Adipocyte (in vitro differentiated cells): ENCODE data around the gene MDM1.

Experiments used
- DNase-seq: peaks from one replicate; pipeline ENCODE4 v3.0.0-alpha.2; 2015; ENCODE audit warnings: low read depth
- H3K27me3 ChIP-seq: replicated peaks from 2 replicates; pipeline ENCODE4 v1.7.0; 2013; ENCODE audit warnings: mild to moderate bottlenecking, low read length, moderate library complexity; ENCODE audit not compliant: control insufficient read depth, insufficient read depth
- H3K36me3 ChIP-seq: 2 replicates; pipeline ENCODE4 v1.7.0; 2013; ENCODE audit warnings: low read length, mild to moderate bottlenecking, moderate library complexity; ENCODE audit not compliant: control insufficient read depth, insufficient read depth, severe bottlenecking
- H3K4me1 ChIP-seq: 2 replicates; pipeline ENCODE4 v1.7.0; 2013; ENCODE audit warnings: mild to moderate bottlenecking, low read length, moderate library complexity; ENCODE audit not compliant: control insufficient read depth, insufficient read depth
- H3K4me3 ChIP-seq: 2 replicates; pipeline ENCODE4 v1.7.0; 2013; ENCODE audit warnings: mild to moderate bottlenecking, low read length, moderate library complexity
- H3K9ac ChIP-seq: 2 replicates; pipeline ENCODE4 v1.7.0; 2013; ENCODE audit warnings: mild to moderate bottlenecking, low read length, moderate library complexity
- H3K9me3 ChIP-seq: 2 replicates; pipeline ENCODE4 v1.7.0; 2013; ENCODE audit warnings: mild to moderate bottlenecking, low read length, moderate library complexity; ENCODE audit not compliant: control insufficient read depth

The MDM1 gene

GRCh38 chr12:68350753-68351152 is 18.6 kb upstream of the MDM1 start:
- peak; percentile 68 for DNase-seq
- peak overlapping the region; percentile 4 for H3K9ac ChIP-seq
- H3K9me3 ChIP-seq: no peaks in the 10 kb centered on the region
- H3K4me3 ChIP-seq: no peak overlapping the region
- H3K36me3 ChIP-seq: no peaks in the 10 kb centered on the region
- H3K27me3 ChIP-seq: no peaks in the 10 kb centered on the region
- peaks cover 29% of the 10 kb centered on the region for H3K4me1 ChIP-seq

DNA sequence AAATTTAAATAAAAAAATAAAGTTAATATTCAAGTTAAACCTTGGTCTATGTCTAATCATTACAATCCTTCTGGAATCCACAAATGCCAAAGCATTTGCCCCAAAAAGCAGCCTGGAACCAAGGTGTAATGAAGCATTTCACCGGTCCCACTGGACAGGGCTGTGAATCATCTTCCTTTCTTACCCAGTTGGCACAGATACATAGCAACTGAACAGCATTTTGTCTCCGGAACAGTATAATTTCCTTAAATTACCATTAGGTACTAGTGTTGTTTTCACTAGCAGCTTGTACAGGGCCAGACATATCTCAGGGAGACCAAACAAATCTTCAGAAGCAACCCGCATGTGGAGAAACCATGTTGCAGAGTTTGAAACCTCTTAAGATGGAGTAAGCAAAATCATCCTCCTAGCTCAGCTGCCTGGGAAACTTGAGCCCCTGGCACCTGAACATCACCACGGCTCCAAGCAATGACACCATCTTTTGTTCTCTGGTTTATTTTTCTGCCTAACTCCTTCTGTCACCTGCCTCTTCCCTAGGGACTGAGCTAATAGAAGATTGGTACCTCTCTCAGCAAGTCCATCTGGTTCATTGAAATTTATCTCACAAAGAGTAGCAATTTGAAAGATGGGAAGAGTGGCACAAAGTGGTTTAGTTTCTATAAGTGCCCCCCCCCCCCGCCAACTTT is 17.9 kb upstream of the MDM1 start:
- no peak for DNase-seq
- Histone ChIP-seq H3K9ac (peak overlapping the region; percentile 4), H3K4me1 (peaks cover 29% of the 10 kb centered on the region), H3K27me3 (no peaks in the 10 kb centered on the region), H3K4me3 (peak overlapping the region; percentile 20), H3K36me3 (no peaks in the 10 kb centered on the region), H3K9me3 (no peaks in the 10 kb centered on the region)

DNA sequence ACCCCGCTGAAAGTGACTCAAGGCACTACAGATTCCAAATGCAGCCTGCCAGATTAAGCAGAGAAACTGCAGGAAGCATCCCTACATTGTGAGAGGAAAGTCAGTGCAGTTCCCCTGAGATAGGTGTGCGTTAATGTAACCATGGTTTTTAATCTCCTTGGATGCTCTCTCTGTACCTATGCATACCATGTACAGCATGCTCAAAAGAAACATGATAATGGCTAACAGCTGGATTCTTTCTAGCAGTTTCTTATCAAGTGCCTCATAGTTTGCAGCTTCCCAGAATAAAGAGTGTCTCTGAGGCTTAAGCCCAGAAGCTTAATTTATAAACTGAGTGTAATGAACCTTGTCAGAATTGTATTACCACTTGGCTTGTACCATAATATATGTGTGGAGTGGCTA is 17.1 kb upstream of the MDM1 start:
- H3K36me3 ChIP-seq: no peaks in the 10 kb centered on the region
- no peaks in the 10 kb centered on the region for H3K9me3 ChIP-seq
- H3K27me3 ChIP-seq: no peaks in the 10 kb centered on the region
- no peak for DNase-seq
- peaks cover 29% of the 10 kb centered on the region for H3K4me1 ChIP-seq
- H3K4me3 ChIP-seq: no peak overlapping the region
- H3K9ac ChIP-seq: peak overlapping the region; percentile 13

- no peak overlapping the region for H3K4me3 ChIP-seq
- no peak for DNase-seq
Measured at GRCh38 chr12:68348419-68348818, 16.3 kb upstream of the MDM1 start.

DNA sequence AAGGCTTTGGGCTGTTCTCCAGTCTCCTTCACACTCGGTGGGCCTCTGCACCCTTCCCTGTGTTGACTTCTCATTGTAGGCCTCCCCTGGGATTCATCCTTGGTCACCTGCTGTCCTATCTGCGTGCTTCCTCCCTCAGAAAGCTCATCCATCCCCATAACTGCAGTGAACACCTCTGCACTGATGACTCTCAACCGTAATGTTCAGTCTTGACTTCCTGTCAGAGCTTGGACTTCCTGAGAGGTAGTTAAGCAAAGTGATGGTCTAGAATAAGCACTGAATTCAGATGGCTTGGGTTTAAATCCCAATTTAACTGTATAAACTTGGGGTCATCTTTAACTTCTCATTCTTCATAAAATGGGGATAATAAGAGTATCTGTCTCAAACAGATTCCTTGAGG is 13.6 kb upstream of the MDM1 start:
- peaks cover 4% of the 10 kb centered on the region for H3K27me3 ChIP-seq
- H3K4me3 ChIP-seq: no peak overlapping the region
- no peaks in the 10 kb centered on the region for H3K36me3 ChIP-seq
- no peak for DNase-seq
- no peaks in the 10 kb centered on the region for H3K9me3 ChIP-seq
- H3K4me1 ChIP-seq: peaks cover 25% of the 10 kb centered on the region
- no peak overlapping the region for H3K9ac ChIP-seq

More at GRCh38 chr12:68348419-68348818, 16.3 kb upstream of the MDM1 start:
- Histone ChIP-seq H3K36me3 (no peaks in the 10 kb centered on the region), H3K9me3 (no peaks in the 10 kb centered on the region), H3K27me3 (no peaks in the 10 kb centered on the region), H3K4me1 (peaks cover 29% of the 10 kb centered on the region), H3K9ac (no peak overlapping the region)

DNA sequence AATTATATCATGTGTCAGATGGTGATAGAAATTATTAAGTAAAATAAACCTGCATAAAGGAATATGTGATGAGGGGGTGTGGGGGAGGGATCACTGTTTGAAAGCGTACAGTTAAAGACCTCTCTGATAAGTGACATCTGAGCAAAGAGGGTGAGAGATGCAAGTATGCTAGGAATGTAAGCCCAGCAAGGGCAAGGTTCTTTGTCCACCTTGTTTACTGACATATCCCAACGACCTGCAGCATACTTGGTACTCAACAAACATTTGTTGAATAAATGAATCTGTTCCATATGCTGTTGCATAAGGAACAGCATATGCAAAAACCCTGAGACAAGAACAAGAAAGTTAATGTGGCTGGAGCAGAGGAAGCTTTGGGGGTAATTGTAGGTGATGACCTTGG is 12.0 kb upstream of the MDM1 start:
- no peak overlapping the region for H3K4me3 ChIP-seq
- no peaks in the 10 kb centered on the region for H3K9me3 ChIP-seq
- no peaks in the 10 kb centered on the region for H3K36me3 ChIP-seq
- no peak for DNase-seq
- peaks cover 9% of the 10 kb centered on the region for H3K4me1 ChIP-seq
- H3K27me3 ChIP-seq: peaks cover 4% of the 10 kb centered on the region
- no peak overlapping the region for H3K9ac ChIP-seq

DNA sequence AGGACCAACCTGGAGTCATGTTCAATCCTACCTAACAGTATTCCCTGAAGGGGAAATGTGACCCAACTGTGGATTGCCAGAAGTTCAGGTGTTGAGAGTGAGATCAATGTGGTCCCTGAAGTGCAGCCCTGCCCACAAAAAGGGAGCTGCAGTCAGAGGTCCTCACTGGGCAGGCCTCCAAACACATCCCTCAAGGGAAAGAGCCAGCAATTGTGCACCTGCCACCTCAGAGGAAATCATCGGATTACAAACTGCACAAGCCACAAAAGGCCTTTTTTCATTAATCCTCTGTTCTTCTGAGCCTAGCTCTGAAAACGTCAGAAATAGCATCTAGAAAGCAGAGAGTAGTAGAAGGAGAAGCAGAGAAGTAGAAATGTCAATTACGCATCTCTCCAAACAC is 10.8 kb upstream of the MDM1 start:
- DNase-seq: no peak
- H3K4me3 ChIP-seq: no peak overlapping the region
- no peaks in the 10 kb centered on the region for H3K9me3 ChIP-seq
- H3K27me3 ChIP-seq: peaks cover 4% of the 10 kb centered on the region
- H3K9ac ChIP-seq: no peak overlapping the region
- H3K4me1 ChIP-seq: no peaks in the 10 kb centered on the region
- no peaks in the 10 kb centered on the region for H3K36me3 ChIP-seq

DNA sequence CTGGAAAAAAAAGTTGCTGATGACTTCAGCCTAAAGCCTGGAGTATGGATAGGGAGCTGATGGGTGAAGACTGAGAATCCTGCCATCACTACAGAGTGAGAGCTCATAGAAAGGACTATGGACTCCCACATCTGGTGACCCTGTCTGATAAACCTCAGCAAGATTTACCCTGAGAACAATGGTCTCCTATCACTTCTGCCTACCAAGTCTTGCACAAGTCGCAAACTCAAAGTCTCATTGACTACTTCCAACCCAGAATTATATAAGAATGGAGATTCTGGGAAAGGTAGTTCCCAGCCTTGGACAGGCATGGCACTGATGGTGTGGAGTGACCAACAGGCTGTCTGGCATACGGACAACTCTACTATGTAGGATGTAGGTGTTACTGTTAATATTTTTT is 9.7 kb upstream of the MDM1 start:
- no peaks in the 10 kb centered on the region for H3K9me3 ChIP-seq
- no peak overlapping the region for H3K4me3 ChIP-seq
- DNase-seq: no peak
- no peak overlapping the region for H3K9ac ChIP-seq
- no peaks in the 10 kb centered on the region for H3K4me1 ChIP-seq
- H3K36me3 ChIP-seq: no peaks in the 10 kb centered on the region
- H3K27me3 ChIP-seq: peaks cover 4% of the 10 kb centered on the region

GRCh38 chr12:68340404-68341270 is 8.5 kb upstream of the MDM1 start:
- no peak overlapping the region for H3K4me3 ChIP-seq
- H3K4me1 ChIP-seq: no peaks in the 10 kb centered on the region
- peaks cover 4% of the 10 kb centered on the region for H3K27me3 ChIP-seq
- no peaks in the 10 kb centered on the region for H3K36me3 ChIP-seq
- no peak for DNase-seq
- H3K9ac ChIP-seq: no peak overlapping the region
- H3K9me3 ChIP-seq: no peaks in the 10 kb centered on the region

- no peak overlapping the region for H3K9ac ChIP-seq
- H3K36me3 ChIP-seq: no peaks in the 10 kb centered on the region
- no peak overlapping the region for H3K4me3 ChIP-seq
- peaks cover 4% of the 10 kb centered on the region for H3K4me1 ChIP-seq
- no peaks in the 10 kb centered on the region for H3K27me3 ChIP-seq
- H3K9me3 ChIP-seq: no peaks in the 10 kb centered on the region
- DNase-seq: no peak
Measured at GRCh38 chr12:68336889-68337303, 4.7 kb upstream of the MDM1 start.

GRCh38 chr12:68335462-68335861 is 3.3 kb upstream of the MDM1 start:
- Histone ChIP-seq H3K36me3 (no peaks in the 10 kb centered on the region), H3K4me1 (peaks cover 16% of the 10 kb centered on the region), H3K9ac (no peak overlapping the region), H3K9me3 (no peaks in the 10 kb centered on the region), H3K4me3 (no peak overlapping the region), H3K27me3 (no peaks in the 10 kb centered on the region)
- DNase-seq: no peak
